Measurements from ENCODE around the gene ACBD4. TPM values are rescaled to one million over a fixed set of nuclear protein-coding genes. Genes with fewer than 3 reads are reported as not detected.

Gene ACBD4
- total and polyA plus RNA-seq, 2 donors (not counting 3 experiments of a cell fraction or from before 2014, with no cell fraction given): 4.5 to 7.5 TPM

DNA sequence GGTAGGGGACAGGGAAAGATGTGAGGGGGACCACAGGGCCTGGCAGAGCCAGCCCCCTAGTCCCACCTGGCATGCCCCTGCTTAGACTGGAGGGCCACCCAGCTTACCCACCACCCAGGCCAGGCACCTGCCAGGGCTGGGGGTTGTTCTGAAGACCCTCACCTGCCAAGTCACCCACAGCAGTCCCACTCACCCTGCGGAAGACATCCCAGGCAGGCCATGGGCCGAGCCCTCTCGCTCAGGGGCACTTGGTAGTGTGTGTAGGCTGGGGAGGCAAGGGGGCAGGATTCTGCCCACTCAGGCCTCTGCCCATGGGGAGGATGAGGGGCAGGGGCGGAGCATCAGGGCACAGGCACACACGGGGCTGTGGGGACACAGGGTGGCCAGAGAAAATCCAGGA lies 7.2 kb upstream of the ACBD4 start:
- intact Hi-C loops (cut with micrococcal nuclease): no loop called here
- H3K27ac ChIP-seq (ENCODE audit: insufficient read depth, low read depth, low read length): peak overlapping the region; percentile 31
- BruUV-seq (replicated peaks): no TSS peak
- no peak overlapping the region for H3K4me3 ChIP-seq (replicated peaks in 1 of 3; ENCODE audit: insufficient read depth in 1 of 3, low read depth in 1 of 3, low read length in 3 of 3)
- H3K36me3 ChIP-seq (ENCODE audit: control insufficient read depth in 2 of 2, extremely low read depth in 1 of 2, insufficient read depth in 2 of 2, low read length in 2 of 2): no peaks in the 10 kb centered on the region
- H3K79me2 ChIP-seq (ENCODE audit: control insufficient read depth, insufficient read depth, low read length): peaks cover 2% of the 10 kb centered on the region
- H3K9me3 ChIP-seq (replicated peaks; ENCODE audit: control insufficient read depth, insufficient read depth, low read length): no peaks in the 10 kb centered on the region
- peak overlapping the region; percentile 43 for H2AFZ ChIP-seq (ENCODE audit: low read depth, low read length)
- H3K9ac ChIP-seq (replicated peaks; ENCODE audit: extremely low read depth, insufficient read depth, low read length): peak overlapping the region; percentile 20
- H4K20me1 ChIP-seq (replicated peaks; ENCODE audit: control insufficient read depth, extremely low read depth, insufficient read depth, low read length): no peaks in the 10 kb centered on the region
- FAIRE-seq: no peak
- CTCF ChIA-PET: interaction anchor here (1.1 to 7.2 kb wide), 4 partner anchors 19 to 69 kb away, joined by 3 to 61 read pairs (median 5); no protein-coding TSS in a partner anchor
- TF ChIP-seq, protein P1, sequence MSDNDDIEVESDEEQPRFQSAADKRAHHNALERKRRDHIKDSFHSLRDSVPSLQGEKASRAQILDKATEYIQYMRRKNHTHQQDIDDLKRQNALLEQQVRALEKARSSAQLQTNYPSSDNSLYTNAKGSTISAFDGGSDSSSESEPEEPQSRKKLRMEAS (IDR thresholded peaks at IDR 0.05; ENCODE audit: insufficient read depth, insufficient read length): no peak
- peak; percentile 7 for TF ChIP-seq POLR2A (IDR thresholded peaks at IDR 0.05; ENCODE audit: low read depth, low read length)
- TF ChIP-seq JUN (IDR thresholded peaks at IDR 0.05; ENCODE audit: borderline replicate concordance, insufficient read depth, insufficient read length, low read depth): no peak
- no peak for TF ChIP-seq EZH2 (IDR thresholded peaks at IDR 0.05; ENCODE audit: borderline replicate concordance, low read depth, low read length, severe bottlenecking)
- no peaks in the 10 kb centered on the region for H3K27me3 ChIP-seq (ENCODE audit: control insufficient read depth in 2 of 2, insufficient read depth in 2 of 2, low read length in 2 of 2)
- H3K9me1 ChIP-seq (replicated peaks; ENCODE audit: control insufficient read depth, extremely low read depth, insufficient read depth, low read length): no peaks in the 10 kb centered on the region
- no peak overlapping the region for H3K4me2 ChIP-seq (ENCODE audit: insufficient read depth, low read length)
- dilution Hi-C loops (cut with MboI; ENCODE audit: extremely low pct_ligation_motif_present, low sequenced_read_pairs): no loop called here
- POLR2A ChIA-PET: no interaction called here
- no peak for DNase-seq (ENCODE audit: low read depth, low spot score)
- peaks cover 41% of the 10 kb centered on the region for H3K4me1 ChIP-seq (ENCODE audit: control insufficient read depth, extremely low read depth, insufficient read depth, low read length)

DNA sequence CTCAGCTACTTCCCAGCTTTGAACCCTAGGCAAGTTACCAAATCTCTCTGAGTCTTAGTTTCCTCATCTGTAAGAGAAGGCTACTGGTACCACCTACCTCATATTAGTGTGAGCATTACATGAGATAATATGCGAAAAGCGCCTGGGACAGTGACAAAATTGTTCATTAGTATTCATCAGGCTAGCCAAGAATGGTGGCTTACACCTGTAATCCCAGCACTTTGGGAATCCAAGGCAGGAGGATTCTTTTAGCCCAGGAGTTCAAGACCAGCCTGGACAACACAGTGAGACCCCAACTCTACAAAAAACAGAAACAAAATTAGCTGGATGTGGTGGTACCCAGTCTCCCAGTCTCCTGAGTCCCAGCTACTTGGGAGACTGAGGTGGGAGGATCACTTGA lies 6.5 kb upstream of the ACBD4 start:
- H3K27ac ChIP-seq (ENCODE audit: insufficient read depth, low read depth, low read length): no peak overlapping the region
- ChIA-PET POLR2A (interaction anchor here (1.6 kb wide), 1 partner anchor 19 kb away, joined by 4 read pairs; the partner anchor contains the start of gene HEXIM1), CTCF (interaction anchor here (7.2 kb wide), 1 partner anchor 20 kb away, joined by 61 read pairs; no protein-coding TSS in a partner anchor)
- no peak overlapping the region for H3K4me3 ChIP-seq (replicated peaks in 1 of 3; ENCODE audit: insufficient read depth in 1 of 3, low read depth in 1 of 3, low read length in 3 of 3)
- no peaks in the 10 kb centered on the region for H3K36me3 ChIP-seq (ENCODE audit: control insufficient read depth in 2 of 2, extremely low read depth in 1 of 2, insufficient read depth in 2 of 2, low read length in 2 of 2)
- no peaks in the 10 kb centered on the region for H3K9me3 ChIP-seq (replicated peaks; ENCODE audit: control insufficient read depth, insufficient read depth, low read length)
- H3K9me1 ChIP-seq (replicated peaks; ENCODE audit: control insufficient read depth, extremely low read depth, insufficient read depth, low read length): no peaks in the 10 kb centered on the region
- no peak for DNase-seq (ENCODE audit: low read depth, low spot score)
- dilution Hi-C loops (cut with MboI; ENCODE audit: extremely low pct_ligation_motif_present, low sequenced_read_pairs): no loop called here
- FAIRE-seq: no peak
- peaks cover 34% of the 10 kb centered on the region for H3K4me1 ChIP-seq (ENCODE audit: control insufficient read depth, extremely low read depth, insufficient read depth, low read length)
- no peak overlapping the region for H3K4me2 ChIP-seq (ENCODE audit: insufficient read depth, low read length)
- TF ChIP-seq MYC (IDR thresholded peaks at IDR 0.05; ENCODE audit: low read depth, low read length): no peak
- TF ChIP-seq JUN (IDR thresholded peaks at IDR 0.05; ENCODE audit: borderline replicate concordance, insufficient read depth, insufficient read length, low read depth): no peak
- no peak for TF ChIP-seq EZH2 (IDR thresholded peaks at IDR 0.05; ENCODE audit: borderline replicate concordance, low read depth, low read length, severe bottlenecking)
- no peak for TF ChIP-seq FOS (IDR thresholded peaks at IDR 0.05; ENCODE audit: borderline replicate concordance, insufficient read depth, low read length)
- TF ChIP-seq, protein P2, sequence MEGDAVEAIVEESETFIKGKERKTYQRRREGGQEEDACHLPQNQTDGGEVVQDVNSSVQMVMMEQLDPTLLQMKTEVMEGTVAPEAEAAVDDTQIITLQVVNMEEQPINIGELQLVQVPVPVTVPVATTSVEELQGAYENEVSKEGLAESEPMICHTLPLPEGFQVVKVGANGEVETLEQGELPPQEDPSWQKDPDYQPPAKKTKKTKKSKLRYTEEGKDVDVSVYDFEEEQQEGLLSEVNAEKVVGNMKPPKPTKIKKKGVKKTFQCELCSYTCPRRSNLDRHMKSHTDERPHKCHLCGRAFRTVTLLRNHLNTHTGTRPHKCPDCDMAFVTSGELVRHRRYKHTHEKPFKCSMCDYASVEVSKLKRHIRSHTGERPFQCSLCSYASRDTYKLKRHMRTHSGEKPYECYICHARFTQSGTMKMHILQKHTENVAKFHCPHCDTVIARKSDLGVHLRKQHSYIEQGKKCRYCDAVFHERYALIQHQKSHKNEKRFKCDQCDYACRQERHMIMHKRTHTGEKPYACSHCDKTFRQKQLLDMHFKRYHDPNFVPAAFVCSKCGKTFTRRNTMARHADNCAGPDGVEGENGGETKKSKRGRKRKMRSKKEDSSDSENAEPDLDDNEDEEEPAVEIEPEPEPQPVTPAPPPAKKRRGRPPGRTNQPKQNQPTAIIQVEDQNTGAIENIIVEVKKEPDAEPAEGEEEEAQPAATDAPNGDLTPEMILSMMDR (IDR thresholded peaks at IDR 0.05; ENCODE audit: extremely low read depth in 1 of 2, insufficient read depth in 1 of 2, low read depth in 1 of 2, low read length in 2 of 2): no peak
- TF ChIP-seq POLR2A (IDR thresholded peaks at IDR 0.05; ENCODE audit: low read depth, low read length): no peak
- TF ChIP-seq, protein P1 (IDR thresholded peaks at IDR 0.05; ENCODE audit: insufficient read depth, insufficient read length): no peak
- TF ChIP-seq GATA2 (IDR thresholded peaks at IDR 0.05; ENCODE audit: insufficient read depth, insufficient read length, low read depth, low read length): no peak
- no peak for TF ChIP-seq POLR2AphosphoS5 (IDR thresholded peaks at IDR 0.05; ENCODE audit: insufficient read depth, low read depth, low read length)
- intact Hi-C loops (cut with micrococcal nuclease): no loop called here
- no peaks in the 10 kb centered on the region for H3K27me3 ChIP-seq (ENCODE audit: control insufficient read depth in 2 of 2, insufficient read depth in 2 of 2, low read length in 2 of 2)
- H2AFZ ChIP-seq (ENCODE audit: low read depth, low read length): no peak overlapping the region
- H4K20me1 ChIP-seq (replicated peaks; ENCODE audit: control insufficient read depth, extremely low read depth, insufficient read depth, low read length): no peaks in the 10 kb centered on the region
- H3K9ac ChIP-seq (replicated peaks; ENCODE audit: extremely low read depth, insufficient read depth, low read length): no peak overlapping the region
- H3K79me2 ChIP-seq (ENCODE audit: control insufficient read depth, insufficient read depth, low read length): peaks cover 2% of the 10 kb centered on the region
- no TSS peak for BruUV-seq (replicated peaks)
